Karpas-422 (cell line): ENCODE data around the gene PDILT. TPM values are rescaled to one million over a fixed set of nuclear protein-coding genes. Genes with fewer than 3 reads are reported as not detected.

Source experiments
- DNase-seq: peaks from one replicate; pipeline ENCODE4 v3.0.0-alpha.2; 2015
- H2AFZ ChIP-seq: fragments of 200-600 bp; sonication (generic); 2 replicates; pipeline ENCODE4 v1.6.1; 2014; ENCODE audit warnings: antibody characterized with exemption, low read length, mixed read lengths
- H3K27ac ChIP-seq: fragments of 200-600 bp; sonication (generic); 2 replicates; pipeline ENCODE4 v1.5.1; 2014; ENCODE audit warnings: mild to moderate bottlenecking, low read length, moderate library complexity
- H3K27me3 ChIP-seq: fragments of 200-600 bp; sonication (generic); 2 replicates; pipeline ENCODE4 v1.6.1; 2014; ENCODE audit warnings: low read length, mixed read lengths
- H3K36me3 ChIP-seq: fragments of 200-600 bp; sonication (generic); 2 replicates; pipeline ENCODE4 v1.6.1; 2014; ENCODE audit warnings: low read length, mixed read lengths; ENCODE audit not compliant: insufficient read depth
- H3K4me1 ChIP-seq: fragments of 200-600 bp; sonication (generic); 2 replicates; pipeline ENCODE4 v1.6.1; 2014; ENCODE audit warnings: mild to moderate bottlenecking, low read length, mixed read lengths
- H3K4me2 ChIP-seq: fragments of 200-600 bp; sonication (generic); 2 replicates; pipeline ENCODE4 v1.6.1; 2014; ENCODE audit warnings: low read length, low read depth, mild to moderate bottlenecking; ENCODE audit not compliant: poor library complexity, severe bottlenecking
- H3K4me3 ChIP-seq: fragments of 200-600 bp; sonication (generic); 2 replicates; pipeline ENCODE4 v1.5.1; 2014; ENCODE audit warnings: mild to moderate bottlenecking, antibody characterized with exemption, low read length, mixed read lengths
- H3K79me2 ChIP-seq: fragments of 200-600 bp; sonication (generic); 2 replicates; pipeline ENCODE4 v1.6.1; 2014; ENCODE audit warnings: mild to moderate bottlenecking, low read length, mixed read lengths
- H3K9ac ChIP-seq: fragments of 200-600 bp; sonication (generic); 2 replicates; pipeline ENCODE4 v1.6.0; 2014; ENCODE audit warnings: low read length
- H3K9me2 ChIP-seq: fragments of 200-600 bp; sonication (generic), shearing (Covaris generic); replicated peaks from 2 replicates; pipeline ENCODE4 v1.6.0; 2014; ENCODE audit warnings: mild to moderate bottlenecking, low read length, moderate library complexity; ENCODE audit not compliant: insufficient read depth
- H3K9me3 ChIP-seq: fragments of 300-700, 200-600 bp; sonication (generic); 2 replicates; pipeline ENCODE4 v1.6.1; 2014; ENCODE audit warnings: low read length, mixed read lengths
- H4K20me1 ChIP-seq: fragments of 200-600 bp; sonication (generic); 2 replicates; pipeline ENCODE4 v1.6.1; 2014; ENCODE audit warnings: mild to moderate bottlenecking, antibody characterized with exemption, low read length, low read depth; ENCODE audit not compliant: insufficient read depth
- total RNA-seq: library from RNA; depleted of rRNA; stranded (reverse); fragments of >200 nt; shearing (Covaris generic); gene quantifications from 2 replicates; pipeline ENCODE4 v1.2.3, GENCODE V29; 2014; ENCODE audit warnings: low replicate concordance

Gene PDILT
- total RNA-seq, 1 experiment from 2014 or later = not detected

- no peak overlapping the region for H3K27ac ChIP-seq
- H3K9me3 ChIP-seq = no peaks in the 10 kb centered on the region
- no peaks in the 10 kb centered on the region for H3K4me1 ChIP-seq
- no peaks in the 10 kb centered on the region for H3K36me3 ChIP-seq
- H3K9me2 ChIP-seq = no peaks in the 10 kb centered on the region
- no peaks in the 10 kb centered on the region for H3K79me2 ChIP-seq
- no peak overlapping the region for H3K4me2 ChIP-seq
- H3K9ac ChIP-seq = no peak overlapping the region
- no peaks in the 10 kb centered on the region for H4K20me1 ChIP-seq
- no peak for DNase-seq
- no peak overlapping the region for H2AFZ ChIP-seq
- H3K4me3 ChIP-seq = no peak overlapping the region
- H3K27me3 ChIP-seq = no peaks in the 10 kb centered on the region
Measured at GRCh38 chr16:20347666-20348364, 56.7 kb downstream of the PDILT start.

DNA sequence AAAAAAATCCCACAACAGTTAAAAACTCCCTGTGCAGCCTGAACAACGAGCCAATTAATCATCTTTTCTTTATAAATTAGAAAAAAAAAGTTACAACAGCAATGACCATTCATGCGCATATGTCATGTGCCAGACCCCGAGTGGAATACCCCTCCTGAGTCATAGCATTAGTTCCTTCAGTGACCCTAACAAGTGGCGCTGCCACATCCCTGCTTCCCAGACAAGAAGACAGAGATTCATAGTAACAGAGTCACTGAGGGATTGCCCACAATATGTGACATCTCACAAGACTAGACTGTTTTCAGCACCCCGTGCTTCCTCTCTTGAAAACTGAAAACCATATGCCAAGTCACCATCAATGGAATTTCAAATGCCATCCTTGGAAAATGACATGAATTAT is 59.9 kb downstream of the PDILT start:
- Histone ChIP-seq H3K36me3 (no peaks in the 10 kb centered on the region), H4K20me1 (no peaks in the 10 kb centered on the region), H3K79me2 (no peaks in the 10 kb centered on the region), H3K27me3 (no peaks in the 10 kb centered on the region), H3K4me1 (no peaks in the 10 kb centered on the region), H3K4me2 (no peak overlapping the region), H3K4me3 (no peak overlapping the region), H3K9me2 (no peaks in the 10 kb centered on the region), H2AFZ (no peak overlapping the region), H3K9ac (no peak overlapping the region), H3K9me3 (no peaks in the 10 kb centered on the region), H3K27ac (no peak overlapping the region)
- no peak for DNase-seq

DNA sequence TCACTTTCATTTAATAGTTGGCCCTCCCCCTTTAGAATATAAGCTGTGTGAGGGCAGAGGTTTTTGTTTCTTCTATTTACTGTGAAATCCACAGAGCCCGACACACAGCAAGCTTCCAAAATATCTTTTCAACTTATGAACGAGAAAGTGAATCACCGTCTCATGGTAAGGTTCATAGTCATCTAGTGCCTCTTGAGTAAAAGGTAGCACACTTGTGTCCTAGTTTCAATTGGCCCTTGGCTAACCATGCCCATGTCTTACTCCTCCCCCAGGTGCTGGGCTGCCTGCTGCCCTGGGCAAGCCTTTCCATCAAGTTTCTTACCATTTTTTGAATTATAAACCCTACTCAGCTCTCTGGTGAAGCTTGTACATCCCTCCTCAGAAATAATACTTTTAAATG is 64.8 kb downstream of the PDILT start:
- Histone ChIP-seq H3K4me1 (no peaks in the 10 kb centered on the region), H3K27me3 (no peaks in the 10 kb centered on the region), H3K79me2 (no peaks in the 10 kb centered on the region), H2AFZ (no peak overlapping the region), H3K27ac (no peak overlapping the region), H3K4me3 (no peak overlapping the region), H3K9me3 (no peaks in the 10 kb centered on the region), H3K36me3 (no peaks in the 10 kb centered on the region), H3K9ac (no peak overlapping the region), H3K4me2 (no peak overlapping the region), H4K20me1 (no peaks in the 10 kb centered on the region), H3K9me2 (no peaks in the 10 kb centered on the region)
- no peak for DNase-seq

DNA sequence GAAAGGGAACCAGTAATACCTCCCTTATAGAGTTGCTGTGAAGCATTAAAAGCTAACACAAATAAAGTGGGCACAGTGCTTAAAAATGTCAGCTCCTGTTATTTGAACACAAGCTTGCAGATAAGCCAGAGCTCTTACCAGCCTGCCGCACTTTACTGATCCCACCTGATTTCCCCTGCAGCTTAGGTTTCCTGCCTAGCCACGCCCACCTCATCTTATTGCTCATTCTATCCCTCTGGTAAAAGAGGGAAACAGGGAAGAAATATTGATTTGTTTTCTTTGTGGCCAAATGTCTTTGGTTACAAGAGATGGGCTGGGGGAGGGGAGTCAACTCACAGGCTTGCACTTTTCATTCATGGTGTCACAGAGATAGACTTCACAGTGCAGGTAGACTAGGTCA is 67.6 kb downstream of the PDILT start:
- DNase-seq = no peak
- Histone ChIP-seq H3K9ac (no peak overlapping the region), H3K9me3 (no peaks in the 10 kb centered on the region), H2AFZ (no peak overlapping the region), H3K27ac (no peak overlapping the region), H3K9me2 (no peaks in the 10 kb centered on the region), H3K79me2 (no peaks in the 10 kb centered on the region), H3K36me3 (no peaks in the 10 kb centered on the region), H3K4me1 (no peaks in the 10 kb centered on the region), H3K27me3 (no peaks in the 10 kb centered on the region), H3K4me3 (no peak overlapping the region), H4K20me1 (no peaks in the 10 kb centered on the region), H3K4me2 (no peak overlapping the region)

DNA sequence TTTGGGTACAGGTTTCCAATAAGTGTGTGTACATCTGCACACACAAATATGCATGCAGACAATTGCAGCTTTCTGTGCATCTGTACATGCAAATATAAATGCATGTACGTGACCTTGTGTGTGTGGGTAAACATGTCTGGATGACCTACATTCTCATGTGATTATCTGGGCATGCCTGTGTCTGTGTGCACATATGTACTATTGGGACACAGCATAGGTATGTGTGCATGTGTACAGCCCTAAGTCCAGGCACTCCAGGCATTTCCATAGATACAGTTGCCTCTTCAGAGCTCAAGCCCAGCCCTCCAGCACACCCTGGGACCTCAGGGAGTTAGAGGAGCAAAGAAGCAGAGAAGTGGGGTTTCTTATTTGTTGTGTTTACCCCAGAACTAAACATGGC is 70.1 kb downstream of the PDILT start:
- H2AFZ ChIP-seq = no peak overlapping the region
- no peaks in the 10 kb centered on the region for H3K4me1 ChIP-seq
- no peaks in the 10 kb centered on the region for H3K9me2 ChIP-seq
- H3K9ac ChIP-seq = no peak overlapping the region
- H3K79me2 ChIP-seq = no peaks in the 10 kb centered on the region
- no peaks in the 10 kb centered on the region for H3K27me3 ChIP-seq
- no peak for DNase-seq
- no peak overlapping the region for H3K4me2 ChIP-seq
- H3K9me3 ChIP-seq = no peaks in the 10 kb centered on the region
- no peaks in the 10 kb centered on the region for H4K20me1 ChIP-seq
- H3K4me3 ChIP-seq = no peak overlapping the region
- no peak overlapping the region for H3K27ac ChIP-seq
- H3K36me3 ChIP-seq = no peaks in the 10 kb centered on the region

DNA sequence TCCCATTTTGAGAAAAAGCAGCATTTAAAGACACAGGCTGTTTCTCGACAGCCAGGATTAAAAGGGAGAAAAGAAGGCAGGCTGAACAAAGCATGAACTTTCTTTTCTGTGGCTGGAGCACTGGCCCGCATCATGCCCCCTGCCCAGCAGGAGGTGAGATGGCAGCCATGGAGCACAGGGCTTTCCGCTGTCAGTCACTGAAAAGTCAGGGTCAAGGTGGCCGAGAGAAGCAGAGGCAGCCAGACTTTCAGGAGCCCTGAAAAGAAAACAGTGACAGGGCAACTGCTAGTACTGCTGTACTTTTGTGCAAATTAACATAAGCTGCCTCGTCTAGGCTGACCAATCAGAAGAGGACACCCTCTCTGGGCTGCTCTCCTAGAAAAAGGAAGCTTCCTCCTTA is 71.4 kb downstream of the PDILT start:
- no peaks in the 10 kb centered on the region for H3K9me2 ChIP-seq
- no peaks in the 10 kb centered on the region for H3K36me3 ChIP-seq
- no peak for DNase-seq
- H2AFZ ChIP-seq = no peak overlapping the region
- H3K4me2 ChIP-seq = no peak overlapping the region
- H4K20me1 ChIP-seq = no peaks in the 10 kb centered on the region
- no peaks in the 10 kb centered on the region for H3K9me3 ChIP-seq
- no peak overlapping the region for H3K27ac ChIP-seq
- no peaks in the 10 kb centered on the region for H3K79me2 ChIP-seq
- no peak overlapping the region for H3K9ac ChIP-seq
- no peaks in the 10 kb centered on the region for H3K4me1 ChIP-seq
- H3K27me3 ChIP-seq = no peaks in the 10 kb centered on the region
- H3K4me3 ChIP-seq = no peak overlapping the region

DNA sequence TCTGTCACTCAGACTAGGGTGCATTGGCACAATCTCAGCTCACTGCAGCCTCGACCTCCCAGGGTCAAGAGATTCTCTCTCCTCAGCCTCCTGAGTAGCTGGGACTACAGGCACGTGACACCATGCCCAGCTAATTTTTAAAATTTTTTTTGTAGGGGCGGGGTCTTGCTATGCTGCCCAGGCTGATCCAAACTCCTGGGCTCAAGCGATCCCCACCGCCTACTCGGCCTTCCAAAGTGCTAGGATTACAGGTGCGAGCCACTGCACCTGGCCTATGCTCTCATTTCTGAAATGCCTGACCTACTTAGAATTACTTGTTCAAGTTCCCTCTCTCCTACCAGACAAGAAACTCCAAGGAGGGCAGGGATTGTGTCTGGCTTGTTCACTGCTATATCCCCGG is 72.1 kb downstream of the PDILT start:
- no peak for DNase-seq
- H3K9me2 ChIP-seq = no peaks in the 10 kb centered on the region
- no peak overlapping the region for H3K27ac ChIP-seq
- no peaks in the 10 kb centered on the region for H3K36me3 ChIP-seq
- H3K4me1 ChIP-seq = no peaks in the 10 kb centered on the region
- H3K79me2 ChIP-seq = no peaks in the 10 kb centered on the region
- H3K9me3 ChIP-seq = no peaks in the 10 kb centered on the region
- no peak overlapping the region for H3K4me3 ChIP-seq
- H3K27me3 ChIP-seq = no peaks in the 10 kb centered on the region
- no peak overlapping the region for H2AFZ ChIP-seq
- no peak overlapping the region for H3K9ac ChIP-seq
- H4K20me1 ChIP-seq = no peaks in the 10 kb centered on the region
- H3K4me2 ChIP-seq = no peak overlapping the region

GRCh38 chr16:20331635-20332034 is 72.9 kb downstream of the PDILT start:
- H3K4me2 ChIP-seq = no peak overlapping the region
- H3K4me3 ChIP-seq = no peak overlapping the region
- no peaks in the 10 kb centered on the region for H3K36me3 ChIP-seq
- no peak for DNase-seq
- no peaks in the 10 kb centered on the region for H3K9me2 ChIP-seq
- H3K27ac ChIP-seq = no peak overlapping the region
- no peaks in the 10 kb centered on the region for H3K27me3 ChIP-seq
- H3K79me2 ChIP-seq = no peaks in the 10 kb centered on the region
- no peaks in the 10 kb centered on the region for H4K20me1 ChIP-seq
- no peaks in the 10 kb centered on the region for H3K4me1 ChIP-seq
- H3K9ac ChIP-seq = no peak overlapping the region
- H3K9me3 ChIP-seq = no peaks in the 10 kb centered on the region
- H2AFZ ChIP-seq = no peak overlapping the region
